Inflammatory macrophage treated with lipopolysaccharide for 1 hour (primary cell): ENCODE results near the gene UBL5.

Source experiments
- DNase-seq, 2 donors: peaks; one replicate each; pipeline ENCODE4 v3.0.0-alpha.2; 2020 to 2022

UBL5 gene

GRCh38 chr19:9857076-9857721 is 29.5 kb downstream of the UBL5 start:
- DNase-seq: no peak

DNA sequence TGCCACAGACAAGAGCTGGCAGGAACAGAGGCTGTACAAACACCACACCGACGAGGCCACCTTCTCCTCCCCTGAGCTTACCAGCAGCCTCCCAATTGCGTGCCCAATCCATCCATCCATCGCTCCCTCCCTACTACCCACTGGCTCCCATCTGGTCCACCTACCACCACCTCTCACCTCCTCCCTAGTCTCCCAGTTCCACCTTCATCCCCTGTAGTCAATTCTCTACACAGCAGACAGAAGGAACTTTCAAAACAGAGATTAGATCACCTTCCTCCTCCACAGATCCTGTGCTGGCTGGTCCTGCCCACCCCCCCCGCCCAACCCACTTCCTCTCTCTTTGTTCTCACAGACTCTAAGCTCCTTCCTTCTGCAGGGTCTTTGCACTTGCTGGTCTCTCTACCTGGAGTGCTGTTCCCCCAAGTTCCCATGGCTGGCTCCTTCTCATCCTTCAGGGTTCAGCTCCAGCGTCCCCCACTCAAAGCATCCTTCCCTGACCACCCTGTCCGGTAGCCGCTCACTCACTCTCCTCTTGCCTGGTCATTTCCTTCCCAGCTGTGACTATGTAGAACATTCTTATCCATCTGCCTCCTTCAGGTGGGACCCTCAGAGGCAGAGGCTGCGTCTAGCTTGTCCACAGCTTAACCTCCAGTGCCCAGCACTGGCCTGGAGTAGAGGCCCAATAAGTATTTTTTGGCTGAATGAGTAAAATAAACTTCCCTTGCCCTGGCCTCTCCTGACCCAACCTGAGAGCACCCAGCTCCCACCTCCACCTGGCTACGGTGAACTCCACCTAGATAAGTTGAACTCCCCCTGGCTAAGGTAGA is 30.4 kb downstream of the UBL5 start:
- DNase-seq: peak in 1 of 2 donors; percentile 21

GRCh38 chr19:9858766-9859165 is 31.0 kb downstream of the UBL5 start:
- DNase-seq: no peak

- DNase-seq: no peak
Observed at GRCh38 chr19:9860407-9860806, 32.7 kb downstream of the UBL5 start.

DNA sequence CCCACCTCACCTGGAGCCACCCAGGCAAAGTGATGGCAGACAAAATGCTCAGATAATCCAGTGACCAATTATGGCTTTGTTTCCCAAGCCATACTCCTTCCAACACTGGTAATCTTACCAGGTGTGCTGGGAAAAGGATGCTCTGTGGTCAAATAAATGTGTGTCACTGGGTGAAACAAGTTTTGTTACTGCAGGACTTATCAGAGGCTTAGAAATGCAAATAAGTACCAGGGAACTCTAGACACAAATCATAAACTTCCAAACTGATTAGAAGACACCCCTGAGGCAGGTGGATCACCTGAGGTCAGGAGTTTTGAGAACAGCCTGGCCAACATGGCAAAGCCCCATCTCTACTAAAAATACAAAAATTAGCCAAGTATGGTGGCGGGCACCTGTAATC is 33.8 kb downstream of the UBL5 start:
- no peak for DNase-seq

DNA sequence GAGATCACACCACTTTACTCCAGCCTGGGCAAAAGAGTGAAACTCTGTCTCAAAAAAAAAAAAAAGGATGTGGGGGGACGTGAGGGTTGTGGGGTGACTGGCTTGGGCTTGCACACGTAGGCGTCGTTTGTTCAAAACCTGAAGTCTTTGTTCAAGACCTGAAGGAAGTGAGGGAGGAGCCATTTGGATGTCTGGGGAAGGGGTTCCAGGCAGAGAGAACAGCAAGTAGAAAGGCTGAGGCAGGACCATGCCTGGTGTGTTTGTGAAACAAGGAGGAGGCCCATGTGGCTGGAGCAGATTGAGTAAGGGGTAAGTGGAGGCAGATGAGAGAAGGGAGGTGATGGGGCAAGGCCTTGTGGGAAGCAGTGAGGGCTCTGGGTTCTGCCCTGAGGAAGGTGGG is 35.2 kb downstream of the UBL5 start:
- DNase-seq: no peak

DNA sequence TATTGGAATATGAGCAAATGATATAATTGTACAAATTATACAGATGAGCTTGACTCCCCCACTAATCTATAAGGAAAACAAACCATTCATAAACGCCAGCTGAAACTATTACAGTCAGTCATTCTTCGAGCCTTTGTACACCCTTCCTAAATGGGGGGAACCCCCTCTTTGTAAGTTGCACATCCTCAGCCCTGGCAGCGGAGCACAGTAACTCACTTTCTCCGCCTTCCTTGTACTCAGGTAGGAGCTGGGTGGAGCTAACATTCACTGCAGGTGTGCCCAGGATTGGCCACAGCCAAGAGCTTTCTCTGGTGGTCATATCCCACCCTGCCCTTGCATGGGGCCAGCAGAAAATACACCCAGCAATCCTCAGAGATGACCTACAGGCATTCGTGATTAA is 36.0 kb downstream of the UBL5 start:
- DNase-seq: no peak

DNA sequence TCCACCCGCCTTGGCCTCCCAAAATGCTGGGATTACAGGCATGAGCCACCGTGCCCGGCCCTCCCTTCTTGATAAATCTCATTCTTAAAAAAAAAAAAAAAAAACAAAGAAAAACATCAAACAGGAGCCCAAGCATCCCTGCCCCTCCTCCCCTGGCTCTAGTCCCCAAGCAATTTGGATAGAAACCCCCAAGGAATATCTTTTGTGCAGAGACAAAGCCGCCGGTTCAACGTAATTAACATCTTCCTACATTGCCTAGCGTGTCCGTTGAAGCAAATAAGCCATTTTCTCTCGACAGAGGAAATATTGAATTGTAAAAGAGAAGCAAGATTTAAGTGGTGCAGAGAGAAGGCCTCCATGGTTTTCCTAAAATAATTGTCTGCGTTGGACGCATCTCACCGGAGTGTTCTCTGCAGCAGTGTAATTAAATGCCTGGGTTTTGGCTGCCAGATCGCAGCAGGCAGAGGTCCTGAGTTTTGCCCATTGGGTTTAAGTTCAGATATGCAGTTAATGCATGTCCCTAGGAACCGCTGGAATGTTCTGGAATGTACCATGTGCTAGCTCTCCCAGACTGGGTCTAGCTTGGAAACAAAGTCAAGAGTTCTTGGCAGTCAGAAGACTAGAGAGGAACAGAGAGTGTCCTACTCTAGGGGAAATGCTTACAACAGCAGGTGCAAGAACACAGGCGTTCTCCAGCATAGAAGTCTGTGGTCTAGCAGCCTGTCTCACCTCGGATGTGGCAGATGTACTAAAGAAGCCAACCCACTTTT is 38.2 kb downstream of the UBL5 start:
- no peak for DNase-seq

DNA sequence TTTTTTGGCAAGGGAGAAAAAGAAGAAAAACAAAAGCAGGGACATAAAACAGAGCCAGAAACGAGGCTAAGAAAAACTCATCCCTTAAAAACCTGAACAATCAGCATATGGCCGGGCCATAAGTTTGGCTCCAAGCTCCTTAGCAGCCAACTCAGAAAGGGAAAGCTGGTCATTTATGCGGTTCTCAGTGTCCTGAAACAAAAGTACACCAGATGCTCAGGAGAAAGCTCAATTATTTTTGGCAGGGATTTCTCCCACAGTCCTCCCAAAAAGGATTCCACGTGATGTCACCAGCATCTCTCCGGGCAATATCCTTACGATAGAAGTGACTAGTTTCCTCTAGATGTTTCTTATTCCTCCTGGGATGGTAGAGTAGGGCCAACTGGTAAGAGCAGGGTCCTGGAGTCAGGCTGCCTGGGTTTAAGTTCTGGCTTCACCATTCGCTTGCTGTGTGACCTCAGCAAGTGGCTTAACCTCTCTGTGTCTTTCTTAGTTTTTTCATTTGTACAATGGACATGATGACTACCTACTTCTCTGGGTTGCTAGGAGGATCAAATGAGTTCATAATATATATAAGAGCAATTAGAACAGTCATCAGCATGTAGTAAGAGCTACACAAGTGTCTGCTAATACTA is 41.4 kb downstream of the UBL5 start:
- no peak for DNase-seq

DNA sequence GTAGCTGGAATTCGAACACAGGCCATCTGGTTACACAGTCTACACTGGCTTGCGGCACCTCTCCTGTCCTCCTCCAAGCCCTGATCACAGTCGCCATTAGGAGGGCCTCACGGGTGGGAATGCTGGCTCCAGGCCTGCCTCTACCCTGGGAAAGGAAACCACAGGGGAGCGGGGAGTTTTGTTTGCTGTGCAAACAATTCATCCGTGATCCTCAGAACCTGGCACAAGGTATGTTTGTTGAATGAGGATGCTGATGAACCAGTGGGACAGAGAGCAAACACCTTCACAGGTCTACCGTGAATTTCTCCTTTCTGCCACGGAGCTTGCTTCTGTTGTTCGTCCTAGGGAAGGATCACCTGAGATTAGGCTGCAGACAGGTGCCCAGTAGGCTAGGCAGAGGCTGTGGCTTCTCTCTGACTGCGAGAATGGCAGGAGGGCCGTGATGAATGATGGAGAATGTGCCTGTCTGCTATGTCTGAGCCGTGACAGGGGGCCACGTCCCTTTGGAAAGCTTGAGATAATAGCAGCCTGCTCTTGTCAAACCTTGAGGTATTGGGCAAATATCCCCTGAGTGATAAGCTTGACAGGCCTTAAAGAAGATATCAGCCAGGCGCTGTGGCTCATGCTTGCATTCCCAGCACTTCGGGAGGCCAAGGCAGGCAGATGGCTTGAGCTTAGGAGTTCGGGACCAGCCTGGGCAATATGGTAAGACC is 44.1 kb downstream of the UBL5 start:
- no peak for DNase-seq

GRCh38 chr19:9872618-9873242 is 45.0 kb downstream of the UBL5 start:
- DNase-seq: no peak

- DNase-seq: no peak
Observed at GRCh38 chr19:9875031-9875627, 47.4 kb downstream of the UBL5 start.

GRCh38 chr19:9875796-9876195 is 48.1 kb downstream of the UBL5 start:
- no peak for DNase-seq

- no peak for DNase-seq
Observed at GRCh38 chr19:9877780-9878510, 50.2 kb downstream of the UBL5 start.

- DNase-seq: no peak
Observed at GRCh38 chr19:9878511-9879196, 50.9 kb downstream of the UBL5 start.
